HEK293 (cell line): Measurements from ENCODE around the gene MXRA8.

Source experiments
- KLF16 ChIP-seq: fragments of 450-650 bp; formaldehyde crosslinking; IDR thresholded peaks from 2 replicates; pipeline ENCODE4 v1.5.1; 2017; ENCODE audit warnings: missing biosample characterization, missing genetic modification characterization
- MEIS1 ChIP-seq: sonication (generic); formaldehyde crosslinking; IDR thresholded peaks from 2 replicates; pipeline ENCODE4 v1.8.1; 2022; ENCODE audit warnings: missing genetic modification reagents, mild to moderate bottlenecking, borderline replicate concordance
- ZNF140 ChIP-seq: fragments of 450-650 bp; formaldehyde crosslinking; IDR thresholded peaks from 2 replicates; pipeline ENCODE4 v1.5.1; 2016; ENCODE audit warnings: missing biosample characterization, missing genetic modification characterization
- ZNF175 ChIP-seq: fragments of 450-650 bp; formaldehyde crosslinking; IDR thresholded peaks from 2 replicates; pipeline ENCODE4 v1.5.1; 2016; ENCODE audit warnings: missing biosample characterization, missing genetic modification characterization
- ZNF560 ChIP-seq: fragments of 450-650 bp; formaldehyde crosslinking; IDR thresholded peaks from 2 replicates; pipeline ENCODE4 v1.5.1; 2017; ENCODE audit warnings: missing biosample characterization, missing genetic modification characterization, borderline replicate concordance
- ZNF624 ChIP-seq: fragments of 450-650 bp; formaldehyde crosslinking; IDR thresholded peaks from 2 replicates; pipeline ENCODE4 v1.5.1; 2017; ENCODE audit warnings: missing biosample characterization, missing genetic modification characterization
- TF ChIP-seq, protein P1 (sequence below): fragments of 450-650 bp; IDR thresholded peaks from 2 replicates; pipeline ENCODE4 v1.5.1; 2018; ENCODE audit warnings: missing biosample characterization, missing genetic modification characterization
- TF ChIP-seq, protein P2 (sequence below): fragments of 450-650 bp; formaldehyde crosslinking; IDR thresholded peaks from 2 replicates; pipeline ENCODE4 v1.5.1; 2016; ENCODE audit warnings: missing biosample characterization, missing genetic modification characterization
- TF ChIP-seq, protein P3 (sequence below): fragments of 450-650 bp; formaldehyde crosslinking; IDR thresholded peaks from 2 replicates; pipeline ENCODE4 v1.5.1; 2016; ENCODE audit warnings: missing biosample characterization, missing genetic modification characterization
- TF ChIP-seq, protein P4 (sequence below): fragments of 450-650 bp; formaldehyde crosslinking; IDR thresholded peaks from 2 replicates; pipeline ENCODE4 v1.5.1; 2017; ENCODE audit warnings: missing biosample characterization, missing genetic modification characterization
- TF ChIP-seq, protein P5 (sequence below): fragments of 450-650 bp; formaldehyde crosslinking; IDR thresholded peaks from 2 replicates; pipeline ENCODE4 v1.5.1; 2016; ENCODE audit warnings: missing biosample characterization, missing genetic modification characterization, low read depth

DNA sequence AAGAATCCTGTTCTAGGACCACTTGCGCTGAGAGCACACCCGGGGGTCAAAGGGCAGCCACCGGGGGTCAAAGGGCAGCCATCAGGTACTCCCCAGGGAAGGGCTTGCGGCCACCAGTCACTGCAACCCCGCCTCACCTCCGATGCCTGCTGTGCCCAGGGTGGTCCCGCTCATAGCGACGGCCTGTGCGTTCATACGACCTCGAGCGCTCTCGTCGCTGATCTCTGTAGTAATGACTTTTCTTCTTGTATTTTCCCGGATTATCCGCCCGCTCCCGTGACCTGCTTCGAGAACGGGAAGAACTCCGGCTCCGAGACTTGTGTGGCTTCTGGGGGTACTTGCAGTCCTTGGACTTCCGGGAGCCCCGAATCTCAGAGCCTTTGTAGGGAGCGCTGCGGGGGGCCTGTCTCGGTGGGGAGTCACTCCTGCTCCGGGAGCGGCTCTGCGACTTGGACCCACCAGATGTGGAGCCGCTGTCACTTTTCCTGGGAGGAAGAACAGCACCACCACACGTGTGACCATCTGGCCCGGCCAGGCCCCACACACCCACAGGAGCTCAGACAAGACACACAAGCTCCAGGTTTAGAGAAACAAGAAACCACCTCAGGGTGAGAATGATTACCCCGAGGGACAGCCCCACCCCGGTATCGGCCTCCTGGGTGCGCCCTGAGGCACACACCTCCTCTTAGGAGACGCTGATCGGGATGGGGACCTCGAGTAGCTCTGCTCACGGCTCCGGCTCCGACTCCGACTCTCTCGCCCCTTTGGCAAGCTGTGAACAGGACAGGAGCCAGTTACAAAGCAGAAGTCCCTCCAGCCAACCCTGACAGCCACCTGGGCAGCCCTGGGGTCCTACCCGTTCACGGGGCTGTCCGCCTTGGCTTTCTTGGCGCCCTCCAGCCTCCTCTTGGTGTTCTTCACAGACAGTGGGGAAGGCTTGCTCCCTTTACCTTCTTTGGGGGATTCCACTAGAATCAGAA lies 29.0 kb upstream of the MXRA8 start:
- TF ChIP-seq, protein P1, sequence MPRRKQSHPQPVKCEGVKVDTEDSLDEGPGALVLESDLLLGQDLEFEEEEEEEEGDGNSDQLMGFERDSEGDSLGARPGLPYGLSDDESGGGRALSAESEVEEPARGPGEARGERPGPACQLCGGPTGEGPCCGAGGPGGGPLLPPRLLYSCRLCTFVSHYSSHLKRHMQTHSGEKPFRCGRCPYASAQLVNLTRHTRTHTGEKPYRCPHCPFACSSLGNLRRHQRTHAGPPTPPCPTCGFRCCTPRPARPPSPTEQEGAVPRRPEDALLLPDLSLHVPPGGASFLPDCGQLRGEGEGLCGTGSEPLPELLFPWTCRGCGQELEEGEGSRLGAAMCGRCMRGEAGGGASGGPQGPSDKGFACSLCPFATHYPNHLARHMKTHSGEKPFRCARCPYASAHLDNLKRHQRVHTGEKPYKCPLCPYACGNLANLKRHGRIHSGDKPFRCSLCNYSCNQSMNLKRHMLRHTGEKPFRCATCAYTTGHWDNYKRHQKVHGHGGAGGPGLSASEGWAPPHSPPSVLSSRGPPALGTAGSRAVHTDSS (tag by site-specific recombination): no peak
- TF ChIP-seq ZNF175 (tag by site-specific recombination): no peak
- TF ChIP-seq, protein P2, sequence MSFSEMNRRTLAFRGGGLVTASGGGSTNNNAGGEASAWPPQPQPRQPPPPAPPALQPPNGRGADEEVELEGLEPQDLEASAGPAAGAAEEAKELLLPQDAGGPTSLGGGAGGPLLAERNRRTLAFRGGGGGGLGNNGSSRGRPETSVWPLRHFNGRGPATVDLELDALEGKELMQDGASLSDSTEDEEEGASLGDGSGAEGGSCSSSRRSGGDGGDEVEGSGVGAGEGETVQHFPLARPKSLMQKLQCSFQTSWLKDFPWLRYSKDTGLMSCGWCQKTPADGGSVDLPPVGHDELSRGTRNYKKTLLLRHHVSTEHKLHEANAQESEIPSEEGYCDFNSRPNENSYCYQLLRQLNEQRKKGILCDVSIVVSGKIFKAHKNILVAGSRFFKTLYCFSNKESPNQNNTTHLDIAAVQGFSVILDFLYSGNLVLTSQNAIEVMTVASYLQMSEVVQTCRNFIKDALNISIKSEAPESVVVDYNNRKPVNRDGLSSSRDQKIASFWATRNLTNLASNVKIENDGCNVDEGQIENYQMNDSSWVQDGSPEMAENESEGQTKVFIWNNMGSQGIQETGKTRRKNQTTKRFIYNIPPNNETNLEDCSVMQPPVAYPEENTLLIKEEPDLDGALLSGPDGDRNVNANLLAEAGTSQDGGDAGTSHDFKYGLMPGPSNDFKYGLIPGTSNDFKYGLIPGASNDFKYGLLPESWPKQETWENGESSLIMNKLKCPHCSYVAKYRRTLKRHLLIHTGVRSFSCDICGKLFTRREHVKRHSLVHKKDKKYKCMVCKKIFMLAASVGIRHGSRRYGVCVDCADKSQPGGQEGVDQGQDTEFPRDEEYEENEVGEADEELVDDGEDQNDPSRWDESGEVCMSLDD: no peak
- no peak for TF ChIP-seq KLF16
- TF ChIP-seq, protein P3, sequence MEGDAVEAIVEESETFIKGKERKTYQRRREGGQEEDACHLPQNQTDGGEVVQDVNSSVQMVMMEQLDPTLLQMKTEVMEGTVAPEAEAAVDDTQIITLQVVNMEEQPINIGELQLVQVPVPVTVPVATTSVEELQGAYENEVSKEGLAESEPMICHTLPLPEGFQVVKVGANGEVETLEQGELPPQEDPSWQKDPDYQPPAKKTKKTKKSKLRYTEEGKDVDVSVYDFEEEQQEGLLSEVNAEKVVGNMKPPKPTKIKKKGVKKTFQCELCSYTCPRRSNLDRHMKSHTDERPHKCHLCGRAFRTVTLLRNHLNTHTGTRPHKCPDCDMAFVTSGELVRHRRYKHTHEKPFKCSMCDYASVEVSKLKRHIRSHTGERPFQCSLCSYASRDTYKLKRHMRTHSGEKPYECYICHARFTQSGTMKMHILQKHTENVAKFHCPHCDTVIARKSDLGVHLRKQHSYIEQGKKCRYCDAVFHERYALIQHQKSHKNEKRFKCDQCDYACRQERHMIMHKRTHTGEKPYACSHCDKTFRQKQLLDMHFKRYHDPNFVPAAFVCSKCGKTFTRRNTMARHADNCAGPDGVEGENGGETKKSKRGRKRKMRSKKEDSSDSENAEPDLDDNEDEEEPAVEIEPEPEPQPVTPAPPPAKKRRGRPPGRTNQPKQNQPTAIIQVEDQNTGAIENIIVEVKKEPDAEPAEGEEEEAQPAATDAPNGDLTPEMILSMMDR (tag by site-specific recombination): no peak
- TF ChIP-seq, protein P4, sequence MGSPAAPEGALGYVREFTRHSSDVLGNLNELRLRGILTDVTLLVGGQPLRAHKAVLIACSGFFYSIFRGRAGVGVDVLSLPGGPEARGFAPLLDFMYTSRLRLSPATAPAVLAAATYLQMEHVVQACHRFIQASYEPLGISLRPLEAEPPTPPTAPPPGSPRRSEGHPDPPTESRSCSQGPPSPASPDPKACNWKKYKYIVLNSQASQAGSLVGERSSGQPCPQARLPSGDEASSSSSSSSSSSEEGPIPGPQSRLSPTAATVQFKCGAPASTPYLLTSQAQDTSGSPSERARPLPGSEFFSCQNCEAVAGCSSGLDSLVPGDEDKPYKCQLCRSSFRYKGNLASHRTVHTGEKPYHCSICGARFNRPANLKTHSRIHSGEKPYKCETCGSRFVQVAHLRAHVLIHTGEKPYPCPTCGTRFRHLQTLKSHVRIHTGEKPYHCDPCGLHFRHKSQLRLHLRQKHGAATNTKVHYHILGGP (tag by site-specific recombination): no peak
- TF ChIP-seq ZNF624 (tag by site-specific recombination): no peak
- TF ChIP-seq, protein P5, sequence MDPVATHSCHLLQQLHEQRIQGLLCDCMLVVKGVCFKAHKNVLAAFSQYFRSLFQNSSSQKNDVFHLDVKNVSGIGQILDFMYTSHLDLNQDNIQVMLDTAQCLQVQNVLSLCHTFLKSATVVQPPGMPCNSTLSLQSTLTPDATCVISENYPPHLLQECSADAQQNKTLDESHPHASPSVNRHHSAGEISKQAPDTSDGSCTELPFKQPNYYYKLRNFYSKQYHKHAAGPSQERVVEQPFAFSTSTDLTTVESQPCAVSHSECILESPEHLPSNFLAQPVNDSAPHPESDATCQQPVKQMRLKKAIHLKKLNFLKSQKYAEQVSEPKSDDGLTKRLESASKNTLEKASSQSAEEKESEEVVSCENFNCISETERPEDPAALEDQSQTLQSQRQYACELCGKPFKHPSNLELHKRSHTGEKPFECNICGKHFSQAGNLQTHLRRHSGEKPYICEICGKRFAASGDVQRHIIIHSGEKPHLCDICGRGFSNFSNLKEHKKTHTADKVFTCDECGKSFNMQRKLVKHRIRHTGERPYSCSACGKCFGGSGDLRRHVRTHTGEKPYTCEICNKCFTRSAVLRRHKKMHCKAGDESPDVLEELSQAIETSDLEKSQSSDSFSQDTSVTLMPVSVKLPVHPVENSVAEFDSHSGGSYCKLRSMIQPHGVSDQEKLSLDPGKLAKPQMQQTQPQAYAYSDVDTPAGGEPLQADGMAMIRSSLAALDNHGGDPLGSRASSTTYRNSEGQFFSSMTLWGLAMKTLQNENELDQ (tag by site-specific recombination): no peak
- no peak for TF ChIP-seq MEIS1 (CRISPR knock-in tag)
- no peak for TF ChIP-seq ZNF560 (tag by site-specific recombination)
- no peak for TF ChIP-seq ZNF140 (tag by site-specific recombination)
